ENCODE results near the gene SLCO3A1. TPM values are rescaled to one million over a fixed set of nuclear protein-coding genes. Genes with fewer than 3 reads are reported as not detected.
"Not testable (repeated sequence)": the region's sequence is repeated elsewhere in the genome, so short reads cannot be mapped to it uniquely, and the experiment has no call there.

Gene SLCO3A1
- total RNA-seq, 2 donors from 2014 or later: 26.6 to 27.7 TPM

GRCh38 chr15:91946581-91947292 is 93.2 kb downstream of the SLCO3A1 start:
- intact Hi-C loops (cut with DNase I): loop anchor here in 1 of 2 donors (10.0 kb wide), 1 partner anchor 128 kb away; no protein-coding TSS in a partner anchor
- DNase-seq (ENCODE audit: low spot score): no peak

DNA sequence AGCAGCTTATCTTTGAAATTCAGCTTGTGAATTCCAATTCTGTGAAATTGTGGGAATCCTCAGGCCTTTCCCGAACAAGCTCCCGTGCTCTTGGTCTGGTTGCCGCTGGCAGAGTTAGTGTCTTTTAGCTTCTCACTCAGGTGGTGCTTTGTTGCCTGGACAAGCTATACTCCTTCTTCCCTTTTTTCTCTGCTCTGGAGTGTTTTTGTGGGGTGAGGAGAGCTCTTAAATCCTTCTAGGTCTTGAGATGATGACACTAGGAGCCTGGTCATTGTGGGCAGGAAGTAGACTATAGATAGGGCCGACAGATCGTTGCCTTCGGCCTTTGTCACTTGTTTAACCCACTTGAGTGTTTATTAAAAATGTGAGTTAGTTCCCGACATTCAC is 93.8 kb downstream of the SLCO3A1 start:
- intact Hi-C loops (cut with DNase I): loop anchor here in 1 of 2 donors (10.0 kb wide), 1 partner anchor 128 kb away; no protein-coding TSS in a partner anchor
- no peak for DNase-seq (ENCODE audit: low spot score)

DNA sequence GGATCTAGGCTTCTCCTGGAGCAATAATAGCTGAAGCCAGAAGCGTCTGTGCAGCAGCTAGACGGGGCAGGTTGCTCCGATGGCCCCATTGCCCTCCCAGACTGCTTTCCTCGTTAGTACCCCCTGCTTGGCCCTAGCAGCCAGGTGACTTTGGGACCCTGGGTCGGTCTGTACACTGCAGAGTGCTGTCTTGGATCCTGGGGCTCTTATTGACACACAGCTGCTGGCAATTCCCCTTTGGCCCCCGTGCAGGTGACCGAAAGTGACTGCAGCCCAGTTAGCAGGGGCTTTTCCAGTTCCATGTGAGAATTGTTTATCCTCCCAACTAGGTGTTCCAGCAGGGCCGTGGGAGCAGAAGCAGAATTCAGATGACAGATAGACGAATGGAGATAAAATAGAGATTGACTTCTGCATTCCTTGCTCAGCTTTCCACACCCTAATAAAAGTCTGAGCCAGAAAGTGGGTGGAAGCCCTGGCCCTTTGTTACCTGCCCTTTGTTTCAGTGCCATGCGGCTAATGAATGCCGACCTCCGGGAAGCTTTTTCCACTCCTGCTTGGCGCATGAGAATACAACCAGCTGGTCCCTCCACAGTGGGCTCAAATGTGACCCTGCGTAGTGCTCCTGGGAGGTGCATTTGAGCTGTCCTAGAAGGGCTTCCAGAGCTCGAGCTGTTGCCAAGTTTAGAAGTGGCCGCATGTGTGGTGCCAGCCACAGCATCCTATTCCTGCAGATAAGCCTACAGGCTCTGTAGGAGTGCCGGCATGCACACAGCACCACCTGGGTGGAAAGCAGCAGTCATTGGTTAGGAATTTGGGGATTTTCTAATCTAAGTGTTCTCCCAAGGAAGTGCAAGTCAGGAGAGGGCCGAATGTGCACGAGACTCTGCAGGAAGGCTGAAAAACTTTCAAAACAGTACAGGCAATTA is 94.4 kb downstream of the SLCO3A1 start:
- no peak for DNase-seq (ENCODE audit: low spot score)
- intact Hi-C loops (cut with DNase I): loop anchor here in 1 of 2 donors (10.0 kb wide), 1 partner anchor 127 kb away; no protein-coding TSS in a partner anchor

GRCh38 chr15:91949361-91949760 is 95.9 kb downstream of the SLCO3A1 start:
- DNase-seq (ENCODE audit: low spot score): no peak
- intact Hi-C loops (cut with DNase I): loop anchor here in 1 of 2 donors (10.0 kb wide), 1 partner anchor 125 kb away; no protein-coding TSS in a partner anchor

DNA sequence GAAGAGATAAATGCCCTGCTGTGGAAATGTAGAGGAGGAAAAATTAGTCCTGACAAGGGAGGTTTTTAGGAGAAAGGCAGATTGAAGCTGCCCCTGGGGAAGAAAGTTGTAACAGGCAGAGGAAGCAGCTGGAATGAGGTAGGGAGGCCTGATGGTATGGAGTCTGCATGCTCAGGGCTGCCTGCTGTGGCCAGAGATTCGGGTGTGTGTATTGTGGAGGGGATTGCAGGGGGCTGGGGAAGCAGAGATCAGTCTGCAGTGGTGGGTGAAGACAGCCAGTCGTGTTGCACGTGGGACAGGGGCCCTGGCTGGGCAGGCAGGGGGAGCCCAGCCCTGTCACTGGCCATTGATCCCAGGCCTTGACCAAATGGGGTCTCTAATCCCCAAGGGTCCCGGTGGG is 96.5 kb downstream of the SLCO3A1 start:
- intact Hi-C loops (cut with DNase I): no loop called here
- no peak for DNase-seq (ENCODE audit: low spot score)

- no peak for DNase-seq (ENCODE audit: low spot score)
- intact Hi-C loops (cut with DNase I): no loop called here
Measured at GRCh38 chr15:91950631-91951329, 97.3 kb downstream of the SLCO3A1 start.

DNA sequence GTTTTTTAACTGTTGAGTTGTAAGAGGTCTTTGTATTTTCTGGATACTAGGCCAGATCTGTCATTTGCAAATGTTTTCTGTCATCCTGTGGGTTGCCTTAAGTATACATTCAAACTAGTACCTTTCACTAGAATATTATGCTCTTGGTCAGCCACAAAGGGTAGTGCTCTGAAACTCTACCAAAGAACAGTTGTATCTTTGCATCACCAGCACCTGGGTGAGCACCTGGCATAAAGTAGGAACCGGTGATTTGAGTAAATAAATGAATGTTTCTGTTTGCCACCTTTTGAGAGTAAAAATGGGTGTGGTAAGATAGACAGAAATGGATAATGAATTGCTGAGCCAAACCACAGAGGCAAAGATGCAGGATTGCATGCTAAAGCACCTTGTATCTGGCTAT is 98.7 kb downstream of the SLCO3A1 start:
- intact Hi-C loops (cut with DNase I): no loop called here
- DNase-seq (ENCODE audit: low spot score): no peak

DNA sequence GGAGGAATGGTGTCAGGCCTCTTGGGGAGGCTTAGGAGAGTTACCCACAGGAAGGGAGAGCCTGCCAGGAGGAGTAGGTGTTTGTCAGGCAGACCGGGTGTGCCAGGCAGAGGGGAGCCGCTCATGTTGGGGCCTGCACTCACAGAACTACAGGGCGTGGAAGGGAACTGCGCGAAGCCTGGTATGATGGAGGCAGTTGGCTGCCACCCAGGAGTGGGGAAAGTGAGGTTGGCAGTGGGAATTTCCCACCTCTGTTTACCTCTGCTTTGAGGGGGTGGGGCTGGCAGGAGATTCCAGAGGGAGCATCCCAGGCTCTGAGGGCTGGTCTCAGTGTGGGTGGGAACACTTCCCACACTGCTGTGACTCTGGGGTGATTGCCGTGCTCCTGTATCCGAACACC is 99.9 kb downstream of the SLCO3A1 start:
- intact Hi-C loops (cut with DNase I): no loop called here
- DNase-seq (ENCODE audit: low spot score): no peak

- no peak for DNase-seq (ENCODE audit: low spot score)
- intact Hi-C loops (cut with DNase I): loop anchor here in 1 of 2 donors (1.0 kb wide), 1 partner anchor 14 kb away; no protein-coding TSS in a partner anchor
Measured at GRCh38 chr15:91954292-91954691, 100.8 kb downstream of the SLCO3A1 start.

GRCh38 chr15:91956026-91956723 is 102.7 kb downstream of the SLCO3A1 start:
- no peak for DNase-seq (ENCODE audit: low spot score)
- intact Hi-C loops (cut with DNase I): no loop called here

DNA sequence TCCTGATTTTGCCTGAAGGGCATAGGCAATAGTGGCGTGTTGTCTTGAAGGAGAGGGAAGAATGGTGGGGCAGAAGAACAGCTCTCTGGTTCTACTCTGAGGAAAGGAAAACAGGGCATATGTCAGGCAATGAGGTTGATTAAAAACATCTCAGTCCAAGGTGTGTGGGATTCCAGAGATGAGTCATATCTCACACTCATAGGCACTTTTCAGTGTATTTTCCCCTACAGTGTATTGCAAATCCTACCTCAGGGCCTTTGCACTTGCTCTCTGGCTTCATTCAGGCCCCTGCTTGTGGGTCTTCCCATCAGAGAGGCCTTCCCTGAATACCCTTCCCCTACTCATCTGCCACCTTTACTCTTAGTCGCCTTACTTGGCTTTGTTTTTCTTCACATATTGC is 107.8 kb downstream of the SLCO3A1 start:
- intact Hi-C loops (cut with DNase I): loop anchor here in 1 of 2 donors (10.0 kb wide), 1 partner anchor 63 kb away; no protein-coding TSS in a partner anchor
- DNase-seq (ENCODE audit: low spot score): no peak

GRCh38 chr15:91963747-91964146 is 110.2 kb downstream of the SLCO3A1 start:
- not testable (repeated sequence) for DNase-seq (ENCODE audit: low spot score)
- intact Hi-C loops (cut with DNase I): loop anchor here in 1 of 2 donors (10.0 kb wide), 1 partner anchor 61 kb away; no protein-coding TSS in a partner anchor

DNA sequence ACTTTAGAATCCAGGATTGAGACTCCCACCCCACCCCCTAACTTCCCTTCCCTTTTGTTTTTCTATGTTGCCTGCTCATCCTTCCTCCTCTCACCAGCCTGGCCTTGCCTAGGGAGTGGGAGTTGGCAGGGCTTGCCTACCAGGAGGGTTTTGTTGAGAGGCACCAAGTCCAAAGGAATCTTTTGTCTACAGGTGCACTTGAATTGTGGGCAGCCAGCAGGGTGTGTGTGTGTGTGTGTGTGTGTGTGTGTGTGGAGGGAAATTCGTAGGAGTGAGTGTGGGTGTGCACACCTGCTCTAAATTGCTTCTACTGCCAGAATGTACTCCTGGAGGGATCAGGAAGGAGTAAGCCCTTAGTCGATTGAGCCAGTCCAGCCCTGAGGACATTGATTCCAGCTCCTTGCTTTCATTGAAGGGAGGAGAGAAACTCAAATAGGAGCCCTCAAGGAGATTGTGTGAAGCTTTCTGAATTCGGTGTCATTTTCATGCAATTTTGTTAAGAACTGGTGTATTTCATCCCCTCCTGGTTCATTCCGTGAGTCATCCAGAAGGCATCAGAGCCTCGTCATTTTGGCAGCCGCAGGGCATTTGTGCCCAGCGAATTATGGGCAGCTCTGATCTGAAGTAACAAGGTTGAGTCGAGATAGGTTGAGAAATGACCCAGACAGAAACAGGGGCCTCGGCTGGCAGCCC is 112.1 kb downstream of the SLCO3A1 start:
- no peak for DNase-seq (ENCODE audit: low spot score)
- intact Hi-C loops (cut with DNase I): loop anchor here in 1 of 2 donors (10.0 kb wide), 1 partner anchor 59 kb away; no protein-coding TSS in a partner anchor

DNA sequence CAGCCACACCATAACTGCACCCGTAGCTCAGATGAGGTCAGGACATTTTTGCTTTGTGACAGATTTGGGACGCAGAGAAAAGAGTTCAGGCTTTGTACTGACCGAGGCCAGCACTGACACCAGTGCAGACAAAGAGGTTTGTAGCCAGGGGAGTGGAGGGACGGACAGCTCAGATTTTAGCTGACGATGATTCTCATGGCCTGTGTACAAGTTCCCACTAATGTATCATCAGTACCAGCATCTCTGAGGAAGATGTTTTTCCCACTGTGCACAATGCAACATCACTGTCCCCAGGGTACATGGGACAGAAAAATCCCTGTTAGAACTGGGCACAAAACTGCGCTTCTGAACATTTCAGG is 112.7 kb downstream of the SLCO3A1 start:
- DNase-seq (ENCODE audit: low spot score): no peak
- intact Hi-C loops (cut with DNase I): loop anchor here in 1 of 2 donors (10.0 kb wide), 1 partner anchor 59 kb away; no protein-coding TSS in a partner anchor

GRCh38 chr15:91967935-91968606 is 114.6 kb downstream of the SLCO3A1 start:
- DNase-seq (ENCODE audit: low spot score): no peak
- intact Hi-C loops (cut with DNase I): loop anchor here in 1 of 2 donors (10.0 kb wide), 1 partner anchor 57 kb away; no protein-coding TSS in a partner anchor

GRCh38 chr15:91968610-91969009 is 115.1 kb downstream of the SLCO3A1 start:
- intact Hi-C loops (cut with DNase I): loop anchor here (1.0 to 10.0 kb wide), 2 partner anchors 49 to 56 kb away; no protein-coding TSS in a partner anchor
- DNase-seq (ENCODE audit: low spot score): no peak

DNA sequence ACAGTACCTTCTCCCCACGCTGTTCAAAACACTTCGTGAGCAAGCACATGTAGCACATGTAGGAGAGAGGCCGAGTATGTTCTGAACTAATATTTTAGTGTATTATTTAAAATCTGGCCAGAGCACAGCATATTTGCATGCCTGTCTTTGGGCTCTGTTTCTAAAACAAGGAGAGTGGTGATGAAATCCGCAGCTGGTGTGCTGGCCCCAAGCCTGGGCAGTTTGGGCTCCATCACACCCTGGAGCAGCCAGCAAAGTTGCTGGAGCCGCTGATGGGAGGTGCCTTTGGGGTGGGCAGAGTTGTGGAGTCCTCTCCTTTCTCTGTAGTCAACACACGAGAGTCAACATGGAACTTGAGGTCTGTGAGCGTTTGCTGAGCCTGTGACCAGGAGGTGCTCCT is 116.6 kb downstream of the SLCO3A1 start:
- DNase-seq (ENCODE audit: low spot score): peak; percentile 89
- intact Hi-C loops (cut with DNase I): no loop called here

Measured in posterior vena cava (tissue), 2 donors.